Colon (tissue), 2 donors: ENCODE data around the gene MAD2L1BP.

ENCODE experiments used
- FAIRE-seq: peaks from 2 replicates; lab custom pipeline; 2012; peaks lifted over from hg19 to GRCh38; lab: Jason Lieb, UNC
- donor health status: control.
- donor health status: control.

The MAD2L1BP gene

DNA sequence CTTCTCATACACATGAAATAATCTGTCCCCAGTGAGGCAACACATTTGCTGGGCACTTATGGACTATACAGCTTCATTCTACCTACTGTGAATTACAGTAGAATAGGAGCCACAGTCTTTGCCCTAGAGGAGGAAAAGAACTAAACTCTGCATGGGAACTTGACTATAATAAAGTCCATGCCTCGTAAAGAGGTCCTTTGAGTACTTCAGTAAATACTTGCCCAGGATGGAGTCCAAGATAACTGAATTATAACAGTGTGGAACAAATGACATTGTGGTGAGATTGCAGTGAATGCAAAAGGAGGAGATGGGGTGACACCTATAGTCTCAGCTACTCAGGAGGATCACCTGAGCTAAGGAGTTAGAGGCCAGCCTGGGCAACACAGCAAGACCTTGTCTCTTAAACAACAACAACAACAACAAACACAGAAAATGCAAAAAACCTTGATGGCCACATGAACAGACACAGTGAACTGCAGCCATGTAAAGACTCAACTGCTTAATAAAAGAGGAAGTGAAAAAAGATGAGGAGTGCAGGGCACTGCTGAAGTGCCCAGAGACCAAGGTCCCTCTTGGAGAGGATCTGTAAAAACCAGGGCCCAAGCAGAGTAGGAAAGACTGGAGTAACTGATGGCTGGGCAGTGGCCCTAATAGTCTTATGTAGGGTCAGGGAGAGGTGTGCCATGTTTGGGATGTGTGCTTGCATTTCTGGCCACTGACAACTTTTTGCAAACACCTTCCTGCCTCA, 48.2 kb downstream of the MAD2L1BP start:
- FAIRE-seq, result no peak

DNA sequence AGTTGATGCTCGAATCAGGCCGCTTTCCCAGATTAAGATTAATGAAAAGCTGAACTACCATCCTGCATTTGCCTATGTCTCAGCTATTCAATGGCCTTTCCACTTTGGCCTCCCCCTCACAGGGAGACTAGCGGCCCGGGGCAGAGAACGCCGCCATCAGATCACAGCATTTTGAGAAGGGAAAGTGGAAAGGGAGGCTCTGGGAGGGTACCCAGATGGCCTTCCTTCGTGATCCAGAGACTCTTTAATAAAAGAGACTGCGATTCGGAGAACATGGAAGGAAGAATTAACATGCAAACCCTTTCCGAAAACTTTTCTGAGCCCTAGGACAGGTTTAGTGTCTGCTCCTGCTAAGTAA, 51.4 kb downstream of the MAD2L1BP start:
- FAIRE-seq, result no peak

DNA sequence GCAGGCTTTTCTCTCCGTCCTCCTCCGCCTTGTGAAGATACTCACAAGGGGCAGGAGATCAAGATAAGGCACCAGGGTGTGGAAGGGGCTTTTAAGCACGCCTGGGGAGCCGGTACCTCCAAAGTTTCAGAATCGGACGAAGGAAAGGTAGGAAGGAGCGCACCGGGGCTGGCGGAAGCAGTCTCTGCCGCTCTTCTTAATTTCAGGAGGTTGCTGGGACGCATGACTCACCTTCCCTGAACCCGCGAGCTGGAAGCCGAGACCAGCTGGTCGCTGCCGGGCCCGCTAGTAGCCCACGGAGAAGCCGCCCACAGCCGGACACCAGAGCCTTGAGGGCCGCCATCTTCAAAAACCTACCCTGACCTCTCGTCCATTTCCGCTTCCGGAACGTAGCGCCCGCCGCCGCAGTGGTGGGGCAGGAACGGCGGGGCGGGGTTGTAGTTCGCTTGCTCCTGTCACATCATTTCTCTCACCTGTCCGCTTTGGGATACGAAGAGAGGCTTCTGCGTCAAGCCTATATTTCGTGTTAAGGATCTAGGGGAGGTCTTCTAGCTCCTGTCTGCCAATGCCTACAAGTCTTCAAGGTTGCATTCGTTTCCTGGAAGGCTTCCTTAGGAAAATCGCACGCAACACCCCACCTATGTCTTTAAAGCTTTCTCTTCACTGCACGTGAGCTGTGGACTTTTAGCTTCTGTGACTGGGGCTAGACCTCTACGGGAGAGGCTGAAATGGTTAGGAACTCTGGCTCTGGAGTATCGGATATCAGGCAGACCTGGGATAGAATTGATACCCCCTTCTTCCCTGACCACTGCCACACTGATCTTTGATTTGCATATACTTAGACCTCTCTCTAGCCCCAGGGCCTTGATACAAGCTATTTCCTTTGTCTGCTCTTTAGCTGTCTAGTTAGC, 52.1 kb downstream of the MAD2L1BP start, which contains the start of gene MRPS18A:
Gene MRPS18A, minus strand, starts transcription at position 355 of the 911 bp plus-strand sequence. Its CDS starts 12 bp downstream, at position 343.
- no peak for FAIRE-seq

DNA sequence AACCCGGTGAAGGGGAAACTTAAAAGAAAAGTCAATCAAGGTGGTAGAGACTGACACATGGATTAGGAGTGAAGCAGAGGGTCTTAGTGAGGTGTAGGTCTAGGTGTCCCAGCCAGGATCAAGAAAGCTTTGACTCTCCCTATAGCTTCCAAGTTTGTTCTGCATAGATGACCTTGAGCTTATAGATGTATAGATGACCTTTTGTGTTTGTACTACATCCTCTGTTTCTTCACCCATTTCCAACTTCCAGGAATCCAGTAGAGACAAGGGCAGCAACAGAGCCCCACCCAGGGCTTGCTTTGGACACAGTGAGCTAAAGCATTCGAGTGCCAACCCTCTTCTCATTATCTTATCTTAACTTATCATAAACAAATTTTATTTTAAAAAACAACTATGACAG, 53.8 kb downstream of the MAD2L1BP start:
- FAIRE-seq, result no peak
